Activated CD4-positive, alpha-beta memory T cell treated with anti-CD3 and anti-CD28 coated beads for 36 hours (primary cell): ENCODE results near the gene KCNMB2. TPM values are rescaled to one million over a fixed set of nuclear protein-coding genes. Genes with fewer than 3 reads are reported as not detected.
"Not testable (repeated sequence)": the region's sequence is repeated elsewhere in the genome, so short reads cannot be mapped to it uniquely, and the experiment has no call there.

Experiments used
- CTCF ChIA-PET: fragments of 350-600 bp; sonication (Branson Sonifier 250); formaldehyde crosslinking; loops from one replicate; lab custom pipeline; 2021; ENCODE audit warnings: antibody characterized with exemption, inconsistent platforms; lab: Charles Lee
- POLR2A ChIA-PET: fragments of 350-600 bp; sonication (Branson Sonifier 250); formaldehyde crosslinking; loops from one replicate; lab custom pipeline; 2021; ENCODE audit warnings: antibody characterized with exemption; lab: Charles Lee
- DNase-seq: peaks from one replicate; pipeline ENCODE4 v3.0.0-alpha.2; 2020
- H3K27ac Mint-ChIP-seq: one replicate; pipeline ENCODE4 v1.8.0; 2021; ENCODE audit warnings: mixed read lengths
- H3K27me3 Mint-ChIP-seq: one replicate; pipeline ENCODE4 v1.8.0; 2021; ENCODE audit warnings: mixed read lengths
- H3K36me3 Mint-ChIP-seq: one replicate; pipeline ENCODE4 v1.8.0; 2021; ENCODE audit warnings: mixed read lengths
- H3K4me1 Mint-ChIP-seq: one replicate; pipeline ENCODE4 v1.8.0; 2021; ENCODE audit warnings: low read depth, mixed read lengths
- H3K4me3 Mint-ChIP-seq: one replicate; pipeline ENCODE4 v1.8.0; 2021; ENCODE audit warnings: mild to moderate bottlenecking, mixed read lengths
- H3K9me3 Mint-ChIP-seq: one replicate; pipeline ENCODE4 v1.8.0; 2021; ENCODE audit warnings: mixed read lengths
- intact Hi-C: fragments of 100-400 bp; cut with micrococcal nuclease; formaldehyde crosslinking; loops from one replicate; pipeline ENCODE4 v1.15.1; 2023
- total RNA-seq, 2 experiments: library from RNA; stranded (reverse); gene quantifications; one replicate each; pipeline ENCODE4 v1.2.3, GENCODE V29; 2021

Gene KCNMB2
- total RNA-seq, 2 experiments from 2014 or later = not detected

DNA sequence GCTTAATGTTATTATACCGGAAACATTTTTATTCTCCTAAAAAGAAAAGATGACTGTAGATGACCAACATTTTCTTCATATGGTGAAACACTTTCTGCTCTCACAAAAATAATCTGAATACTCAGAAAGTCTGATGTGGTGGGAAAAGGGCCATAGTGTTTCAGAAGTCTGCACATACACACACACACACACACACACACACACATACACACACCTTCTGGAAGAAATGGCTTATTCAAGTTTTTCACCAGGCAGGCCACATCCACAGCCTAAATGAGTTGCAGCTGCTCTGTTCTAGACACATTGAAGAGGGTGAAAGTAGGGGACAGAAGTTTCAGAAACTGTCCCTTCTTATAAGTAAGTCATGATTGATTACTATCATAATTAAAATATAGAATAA lies 315.3 kb downstream of the KCNMB2 start:
- H3K36me3 Mint-ChIP-seq = no peaks in the 10 kb centered on the region
- H3K27ac Mint-ChIP-seq = no peak overlapping the region
- POLR2A ChIA-PET = no interaction called here
- no peaks in the 10 kb centered on the region for H3K4me1 Mint-ChIP-seq
- H3K4me3 Mint-ChIP-seq = no peak overlapping the region
- no peaks in the 10 kb centered on the region for H3K9me3 Mint-ChIP-seq
- H3K27me3 Mint-ChIP-seq = no peaks in the 10 kb centered on the region
- intact Hi-C loops = no loop called here
- CTCF ChIA-PET = no interaction called here
- DNase-seq = no peak

DNA sequence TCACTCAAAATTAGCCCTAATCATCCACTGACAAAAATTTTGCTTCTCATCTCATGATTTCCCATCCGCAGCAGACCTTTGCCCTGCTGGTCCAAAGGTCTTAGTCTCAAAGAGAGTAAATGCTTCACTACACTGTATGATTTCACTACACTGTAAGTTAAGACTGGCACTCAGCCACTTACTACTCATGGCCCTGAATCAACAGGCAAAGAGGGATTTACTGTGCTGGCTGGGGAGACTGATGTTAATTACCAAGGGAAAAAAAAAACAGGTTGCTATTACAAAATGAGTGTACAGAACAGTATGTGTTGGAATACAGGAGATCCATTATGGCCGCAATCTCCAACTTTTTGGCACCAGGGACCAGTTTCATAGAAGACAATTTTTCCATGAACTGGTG lies 320.6 kb downstream of the KCNMB2 start:
- no peak overlapping the region for H3K27ac Mint-ChIP-seq
- no peaks in the 10 kb centered on the region for H3K4me1 Mint-ChIP-seq
- no peak for DNase-seq
- ChIA-PET POLR2A (no interaction called here), CTCF (no interaction called here)
- peaks cover 3% of the 10 kb centered on the region for H3K27me3 Mint-ChIP-seq
- no peaks in the 10 kb centered on the region for H3K9me3 Mint-ChIP-seq
- H3K4me3 Mint-ChIP-seq = no peak overlapping the region
- intact Hi-C loops = no loop called here
- no peaks in the 10 kb centered on the region for H3K36me3 Mint-ChIP-seq

DNA sequence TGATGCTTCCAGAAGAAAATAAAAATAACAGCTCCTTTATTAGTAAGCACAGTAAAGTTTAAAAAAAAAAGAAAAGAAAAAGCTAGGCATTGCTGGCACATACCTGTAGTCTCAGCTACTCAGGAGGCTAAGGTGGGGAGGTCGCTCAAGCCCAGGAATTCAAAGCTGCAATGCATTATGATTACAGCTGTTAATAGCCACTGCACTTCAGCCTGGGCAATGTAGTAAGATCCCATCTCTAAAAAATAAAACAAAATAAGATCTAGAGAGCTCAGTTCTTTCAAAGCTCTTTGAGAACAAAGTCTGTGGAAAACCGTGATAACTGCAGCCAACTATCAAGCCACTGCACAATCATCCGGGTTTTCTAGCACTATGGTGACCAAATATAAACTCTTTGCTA lies 323.1 kb downstream of the KCNMB2 start:
- H3K27ac Mint-ChIP-seq = no peak overlapping the region
- ChIA-PET CTCF (no interaction called here), POLR2A (no interaction called here)
- peaks cover 3% of the 10 kb centered on the region for H3K27me3 Mint-ChIP-seq
- H3K36me3 Mint-ChIP-seq = no peaks in the 10 kb centered on the region
- H3K4me1 Mint-ChIP-seq = no peaks in the 10 kb centered on the region
- no peak overlapping the region for H3K4me3 Mint-ChIP-seq
- intact Hi-C loops = no loop called here
- H3K9me3 Mint-ChIP-seq = no peaks in the 10 kb centered on the region
- DNase-seq = no peak

DNA sequence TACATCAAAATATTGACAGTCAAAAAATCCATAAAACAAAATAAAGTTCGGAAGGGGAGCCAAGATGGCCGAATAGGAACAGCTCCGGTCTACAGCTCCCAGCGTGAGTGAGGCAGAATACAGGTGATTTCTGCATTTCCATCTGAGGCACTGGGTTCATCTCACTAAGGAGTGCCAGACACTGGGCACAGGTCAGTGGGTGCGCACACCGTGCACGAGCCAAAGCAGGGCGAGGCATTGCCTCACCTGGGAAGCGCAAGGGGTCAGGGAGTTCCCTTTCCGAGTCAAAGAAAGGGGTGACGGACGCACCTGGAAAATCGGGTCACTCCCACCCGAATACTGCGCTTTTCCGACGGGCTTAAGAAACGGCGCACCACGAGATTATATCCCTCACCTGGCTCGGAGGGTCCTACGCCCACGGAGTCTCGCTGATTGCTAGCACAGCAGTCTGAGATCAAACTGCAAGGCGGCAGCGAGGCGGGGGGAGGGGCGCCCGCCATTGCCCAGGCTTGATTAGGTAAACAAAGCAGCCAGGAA lies 323.7 kb downstream of the KCNMB2 start:
- H3K27me3 Mint-ChIP-seq, H3K36me3 Mint-ChIP-seq, POLR2A ChIA-PET, H3K4me3 Mint-ChIP-seq, intact Hi-C loops, H3K27ac Mint-ChIP-seq, H3K9me3 Mint-ChIP-seq, H3K4me1 Mint-ChIP-seq, CTCF ChIA-PET, DNase-seq: not testable (repeated sequence)

DNA sequence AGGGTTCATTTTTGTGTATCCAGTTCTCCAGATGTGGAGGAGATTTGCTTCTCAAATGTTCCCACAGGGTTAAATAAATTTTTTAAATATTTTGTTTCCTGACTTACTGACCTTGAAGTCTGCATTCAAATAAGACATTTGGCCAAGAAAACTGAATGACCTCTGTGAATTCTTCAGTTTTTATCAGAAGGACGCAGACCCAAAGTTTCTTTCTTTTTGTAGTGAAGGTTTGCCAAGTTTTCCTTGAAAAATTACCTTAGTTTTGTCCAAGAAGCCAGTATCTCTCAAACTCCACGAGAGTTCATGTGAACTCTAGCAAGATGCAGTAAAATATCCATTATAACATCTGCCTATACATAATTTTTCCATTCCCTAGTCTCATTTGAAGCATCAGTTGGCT lies 332.4 kb downstream of the KCNMB2 start:
- POLR2A ChIA-PET = no interaction called here
- CTCF ChIA-PET = no interaction called here
- Mint-ChIP-seq H3K4me1 (no peaks in the 10 kb centered on the region), H3K27me3 (no peaks in the 10 kb centered on the region), H3K4me3 (no peak overlapping the region), H3K27ac (no peak overlapping the region), H3K36me3 (no peaks in the 10 kb centered on the region), H3K9me3 (no peaks in the 10 kb centered on the region)
- no peak for DNase-seq
- intact Hi-C loops = no loop called here

DNA sequence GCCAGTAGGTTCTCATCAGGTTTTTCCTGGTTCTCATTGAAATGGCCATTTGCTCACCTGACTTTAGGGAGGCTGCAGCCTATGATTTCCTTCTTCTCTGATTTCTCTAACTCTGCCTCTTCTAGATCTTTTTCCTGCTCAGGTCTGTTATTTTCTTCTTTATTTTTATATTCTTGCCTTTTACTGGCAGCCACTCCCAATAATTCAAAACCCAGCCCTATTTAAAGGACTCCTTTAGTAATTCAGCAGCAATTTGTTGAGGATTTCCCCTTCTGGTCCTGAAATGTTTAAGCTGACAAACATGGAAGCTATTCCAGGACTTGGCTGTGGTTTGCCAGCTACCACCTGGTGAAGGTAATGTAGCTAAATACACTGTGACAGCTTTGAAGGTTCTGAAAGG lies 333.8 kb downstream of the KCNMB2 start:
- CTCF ChIA-PET = no interaction called here
- no peak overlapping the region for H3K27ac Mint-ChIP-seq
- no peaks in the 10 kb centered on the region for H3K4me1 Mint-ChIP-seq
- H3K36me3 Mint-ChIP-seq = no peaks in the 10 kb centered on the region
- POLR2A ChIA-PET = no interaction called here
- no peaks in the 10 kb centered on the region for H3K27me3 Mint-ChIP-seq
- no peaks in the 10 kb centered on the region for H3K9me3 Mint-ChIP-seq
- no peak overlapping the region for H3K4me3 Mint-ChIP-seq
- DNase-seq = no peak
- intact Hi-C loops = no loop called here

DNA sequence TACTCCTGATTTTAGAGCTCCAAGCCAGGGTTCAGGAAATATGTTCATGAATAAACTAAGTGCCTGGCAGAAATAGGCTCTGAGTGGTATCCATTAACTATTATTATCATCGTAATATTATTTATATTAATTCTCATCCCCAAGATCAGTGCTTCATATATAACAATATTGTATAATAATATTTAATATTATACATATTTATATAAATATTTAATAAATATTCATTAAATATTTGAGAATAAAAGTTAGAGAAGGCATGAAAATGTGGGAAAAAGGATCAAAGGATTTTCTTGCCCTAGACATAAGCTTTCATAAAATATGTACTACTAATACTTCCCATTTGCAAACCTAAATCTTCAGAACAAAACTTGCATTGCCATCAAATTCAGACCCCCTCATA lies 338.9 kb downstream of the KCNMB2 start:
- no peak overlapping the region for H3K4me3 Mint-ChIP-seq
- H3K4me1 Mint-ChIP-seq = no peaks in the 10 kb centered on the region
- H3K9me3 Mint-ChIP-seq = no peaks in the 10 kb centered on the region
- H3K27ac Mint-ChIP-seq = no peak overlapping the region
- ChIA-PET POLR2A (no interaction called here), CTCF (no interaction called here)
- peaks cover 1% of the 10 kb centered on the region for H3K27me3 Mint-ChIP-seq
- intact Hi-C loops = no loop called here
- no peaks in the 10 kb centered on the region for H3K36me3 Mint-ChIP-seq
- DNase-seq = no peak

DNA sequence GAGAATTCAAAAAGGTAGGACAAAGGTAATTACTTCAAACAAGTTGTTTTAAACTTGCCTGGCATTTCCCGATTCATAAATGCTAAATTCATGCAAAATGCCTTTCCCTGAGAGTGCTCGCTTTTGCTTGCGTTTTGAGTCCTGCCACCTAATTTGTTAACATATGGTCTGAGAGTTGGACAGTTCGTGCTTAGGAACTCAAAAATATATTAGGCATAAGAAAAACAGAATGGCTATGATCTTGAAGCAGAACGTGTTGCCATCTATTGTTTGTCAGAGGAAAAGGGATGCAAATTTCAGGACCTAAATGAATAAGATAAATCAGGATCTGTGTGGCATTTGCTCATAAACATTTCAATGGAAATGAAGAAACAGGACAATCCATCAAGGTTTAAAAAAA lies 339.6 kb downstream of the KCNMB2 start:
- ChIA-PET CTCF (no interaction called here), POLR2A (no interaction called here)
- Mint-ChIP-seq H3K4me1 (no peaks in the 10 kb centered on the region), H3K9me3 (no peaks in the 10 kb centered on the region), H3K36me3 (no peaks in the 10 kb centered on the region), H3K27me3 (peaks cover 1% of the 10 kb centered on the region), H3K27ac (no peak overlapping the region), H3K4me3 (no peak overlapping the region)
- no peak for DNase-seq
- intact Hi-C loops = no loop called here

DNA sequence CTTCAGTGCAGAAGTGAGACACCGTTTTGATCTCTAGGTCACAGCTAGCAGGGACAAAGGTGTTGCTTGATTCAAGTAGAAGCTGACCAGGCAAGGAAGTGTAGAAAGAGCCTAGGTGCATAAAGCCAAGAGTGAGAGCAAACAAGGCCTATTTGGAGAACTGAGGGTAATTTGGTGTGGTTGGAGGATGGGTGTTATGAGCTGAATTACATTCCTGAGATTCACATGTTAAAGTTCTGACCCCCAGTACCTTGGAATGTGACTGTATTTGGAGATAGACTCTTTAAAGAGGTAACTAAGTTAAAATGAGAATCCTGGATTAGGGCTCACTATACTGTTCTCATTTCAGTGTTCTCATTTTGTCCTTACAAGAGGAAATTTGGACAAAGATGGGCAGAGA lies 344.0 kb downstream of the KCNMB2 start:
- no peak for DNase-seq
- no peak overlapping the region for H3K4me3 Mint-ChIP-seq
- intact Hi-C loops = loop anchor here (2.0 kb wide), 1 partner anchor 23 kb away; no protein-coding TSS in a partner anchor
- H3K36me3 Mint-ChIP-seq = no peaks in the 10 kb centered on the region
- H3K27me3 Mint-ChIP-seq = peaks cover 1% of the 10 kb centered on the region
- CTCF ChIA-PET = no interaction called here
- no peaks in the 10 kb centered on the region for H3K4me1 Mint-ChIP-seq
- no peak overlapping the region for H3K27ac Mint-ChIP-seq
- H3K9me3 Mint-ChIP-seq = no peaks in the 10 kb centered on the region
- POLR2A ChIA-PET = no interaction called here
